Stimulated activated CD8-positive, alpha-beta memory T cell treated with anti-CD3 and anti-CD28 coated beads, Interleukin-2, amount 100 ng/mL, for 1 hour (primary cell): ENCODE data around the gene RELA.
A peak's percentile ranks its signal among the peaks of the same experiment; 100 is the strongest.
"Not testable (repeated sequence)": the region's sequence is repeated elsewhere in the genome, so short reads cannot be mapped to it uniquely, and the experiment has no call there.

Source experiments
- DNase-seq, 2 donors: peaks; one replicate each; pipeline ENCODE4 v3.0.0-alpha.2; 2020; ENCODE audit warnings: low read depth in 2 of 2

The RELA gene

DNA sequence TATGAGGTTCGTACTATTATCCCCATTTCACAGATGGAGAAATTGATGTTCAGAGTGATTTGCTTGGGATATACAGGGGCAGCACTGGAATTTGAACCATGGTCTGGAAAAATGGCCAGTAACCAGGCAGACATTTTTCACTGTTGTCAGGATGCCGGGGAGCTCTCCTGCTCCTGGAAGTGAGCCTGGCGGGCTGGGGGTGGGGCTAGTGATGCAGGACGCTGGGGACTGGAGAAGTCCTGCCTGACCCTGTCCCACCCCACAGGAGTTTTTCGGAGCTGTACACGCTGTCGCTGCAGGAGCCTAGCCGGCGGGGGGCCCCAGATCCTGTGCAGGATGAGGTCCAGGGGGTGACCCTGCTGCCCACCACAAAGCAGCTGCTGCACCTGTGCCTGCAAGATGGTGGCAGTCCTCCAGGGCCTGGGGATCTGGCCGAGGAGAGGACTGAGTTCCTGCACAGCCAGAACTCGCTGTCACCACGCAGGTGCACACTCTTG lies 13.7 kb downstream of the RELA start:
- no peak for DNase-seq

DNA sequence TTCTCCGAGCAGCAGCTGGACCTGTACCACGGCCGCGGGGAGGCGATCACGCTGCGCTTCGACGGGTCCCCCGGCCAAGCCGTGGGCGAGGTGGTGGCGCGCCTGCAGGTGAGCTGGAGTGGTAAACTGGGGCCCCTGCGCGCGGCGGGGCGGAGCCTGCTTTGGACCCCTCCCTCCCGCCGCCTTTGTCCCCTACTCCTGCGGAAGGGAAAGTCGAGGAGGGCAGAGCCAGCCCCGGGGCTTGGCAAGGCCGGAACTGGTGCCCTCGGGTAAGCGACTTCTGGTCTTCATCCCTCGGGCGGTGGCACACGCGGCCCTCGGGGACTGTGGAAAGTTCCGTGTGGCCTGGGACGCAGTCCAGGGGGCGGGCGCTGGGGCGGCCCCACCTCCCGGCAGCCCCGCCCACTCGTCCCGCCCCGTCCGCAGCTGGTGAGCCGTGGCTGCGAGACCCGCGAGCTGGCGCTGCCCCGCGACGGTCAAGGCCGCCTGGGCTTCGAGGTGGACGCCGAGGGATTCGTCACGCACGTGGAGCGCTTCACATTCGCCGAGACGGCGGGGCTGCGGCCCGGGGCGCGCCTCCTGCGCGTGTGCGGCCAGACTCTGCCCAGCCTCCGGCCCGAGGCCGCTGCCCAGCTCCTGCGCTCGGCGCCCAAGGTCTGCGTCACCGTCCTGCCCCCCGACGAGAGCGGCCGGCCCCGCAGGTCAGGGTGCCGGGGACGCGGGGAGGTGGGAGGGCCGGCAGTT lies 15.6 kb downstream of the RELA start:
- no peak for DNase-seq

GRCh38 chr11:65646288-65646957 lies 16.3 kb downstream of the RELA start:
- DNase-seq, result no peak

GRCh38 chr11:65645710-65646109 lies 17.0 kb downstream of the RELA start:
- DNase-seq, result no peak

DNA sequence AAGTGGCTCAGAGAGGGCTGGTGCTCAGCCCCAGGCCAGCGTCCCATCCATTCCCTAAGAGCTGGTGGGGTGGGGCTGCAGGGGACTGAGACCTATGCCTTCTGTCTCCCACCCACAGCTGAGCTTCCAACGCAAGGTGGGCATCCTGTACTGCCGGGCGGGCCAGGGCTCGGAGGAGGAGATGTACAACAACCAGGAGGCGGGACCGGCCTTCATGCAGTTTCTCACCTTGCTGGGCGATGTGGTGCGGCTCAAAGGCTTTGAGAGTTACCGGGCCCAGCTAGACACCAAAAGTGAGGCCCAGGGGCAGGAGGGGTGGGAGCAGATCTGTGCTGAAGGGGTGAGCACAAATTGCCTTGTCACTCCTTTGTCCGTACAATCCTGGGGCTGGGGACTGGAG lies 17.9 kb downstream of the RELA start:
- no peak for DNase-seq

DNA sequence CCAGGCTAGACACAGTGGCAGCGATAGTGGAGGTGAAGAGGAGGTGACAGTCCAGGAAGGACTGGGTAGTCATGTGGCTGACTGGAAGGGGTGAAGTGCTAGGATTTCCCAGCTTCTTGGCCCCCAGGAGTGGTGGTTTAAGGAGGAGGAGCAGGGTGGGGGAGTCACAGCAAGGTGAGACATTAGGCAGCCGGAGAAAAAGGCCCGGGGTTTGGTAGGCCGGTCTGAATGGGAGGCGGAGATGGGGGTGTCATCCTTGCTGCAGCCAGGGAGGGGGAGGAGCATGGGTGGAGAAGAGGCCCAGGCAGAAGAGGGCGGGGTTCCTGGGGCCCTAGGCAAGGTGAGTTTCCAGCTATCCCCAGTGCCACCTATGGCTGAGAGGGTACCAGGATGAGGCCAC lies 18.7 kb downstream of the RELA start:
- DNase-seq, result no peak

- no peak for DNase-seq
Measured at GRCh38 chr11:65642014-65642671, 20.6 kb downstream of the RELA start.

- no peak for DNase-seq
Measured at GRCh38 chr11:65641297-65642013, 21.3 kb downstream of the RELA start.

GRCh38 chr11:65640483-65641296 lies 22.0 kb downstream of the RELA start:
- no peak for DNase-seq

DNA sequence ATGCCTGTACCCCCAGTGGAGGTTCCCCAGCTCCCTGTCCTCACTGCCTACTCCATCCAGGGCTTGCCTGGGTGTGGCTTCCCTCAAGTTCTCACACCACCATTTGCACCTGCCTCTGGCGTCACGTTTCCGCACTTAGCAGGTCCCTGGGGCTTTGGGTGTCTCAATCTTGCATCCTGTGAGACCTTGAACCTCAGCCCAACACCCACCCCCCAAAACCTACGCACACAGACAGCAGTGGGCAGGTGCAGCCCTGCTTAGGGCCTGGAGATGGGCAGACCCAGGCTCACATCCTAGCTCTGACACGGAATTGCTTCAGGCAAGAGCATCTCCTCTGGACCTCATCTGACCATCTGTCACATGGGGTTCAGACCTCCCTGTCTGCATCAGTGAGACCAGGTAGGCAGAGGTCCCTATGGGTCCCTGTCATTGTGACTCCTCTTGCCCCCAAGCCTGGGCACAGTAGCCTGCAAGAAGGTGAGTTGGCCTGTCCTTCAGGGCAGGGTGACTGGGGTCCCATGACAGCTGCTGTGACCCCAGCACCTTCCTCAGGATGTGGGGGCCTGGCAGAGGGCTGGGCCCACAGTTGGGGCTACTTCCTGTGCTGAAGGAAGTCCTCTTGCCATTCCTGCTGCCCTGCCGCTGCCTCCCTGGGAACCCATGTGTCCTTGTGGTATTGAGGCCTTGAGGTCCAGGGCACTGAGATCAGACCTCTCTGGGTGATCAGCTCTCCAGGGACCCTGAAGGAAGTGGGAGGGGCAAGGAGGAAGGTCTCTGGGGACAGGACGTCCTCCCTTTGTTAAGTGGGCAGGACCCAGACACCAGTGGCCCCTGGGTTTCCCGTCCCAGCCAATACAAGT lies 22.9 kb downstream of the RELA start:
- peak; percentile 47 to 49 for DNase-seq

DNA sequence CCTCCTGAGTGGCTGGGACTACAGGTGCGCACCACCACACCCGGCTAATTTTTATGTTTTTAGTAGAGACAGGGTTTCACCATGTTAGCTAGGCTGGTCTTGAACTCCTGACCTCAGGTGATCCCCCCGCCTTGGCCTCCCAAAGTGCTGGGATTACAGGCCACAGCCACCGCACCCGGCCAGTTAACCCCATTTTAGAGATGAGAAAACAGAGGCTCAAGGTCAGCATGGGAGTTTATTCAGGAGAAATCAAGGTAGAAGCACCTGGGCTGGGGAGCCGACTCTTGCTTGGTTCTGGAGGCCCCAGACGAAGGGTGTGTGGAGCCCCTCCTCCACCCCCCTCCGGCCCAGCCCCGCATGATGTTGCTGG lies 23.5 kb downstream of the RELA start:
- DNase-seq, result not testable (repeated sequence)

DNA sequence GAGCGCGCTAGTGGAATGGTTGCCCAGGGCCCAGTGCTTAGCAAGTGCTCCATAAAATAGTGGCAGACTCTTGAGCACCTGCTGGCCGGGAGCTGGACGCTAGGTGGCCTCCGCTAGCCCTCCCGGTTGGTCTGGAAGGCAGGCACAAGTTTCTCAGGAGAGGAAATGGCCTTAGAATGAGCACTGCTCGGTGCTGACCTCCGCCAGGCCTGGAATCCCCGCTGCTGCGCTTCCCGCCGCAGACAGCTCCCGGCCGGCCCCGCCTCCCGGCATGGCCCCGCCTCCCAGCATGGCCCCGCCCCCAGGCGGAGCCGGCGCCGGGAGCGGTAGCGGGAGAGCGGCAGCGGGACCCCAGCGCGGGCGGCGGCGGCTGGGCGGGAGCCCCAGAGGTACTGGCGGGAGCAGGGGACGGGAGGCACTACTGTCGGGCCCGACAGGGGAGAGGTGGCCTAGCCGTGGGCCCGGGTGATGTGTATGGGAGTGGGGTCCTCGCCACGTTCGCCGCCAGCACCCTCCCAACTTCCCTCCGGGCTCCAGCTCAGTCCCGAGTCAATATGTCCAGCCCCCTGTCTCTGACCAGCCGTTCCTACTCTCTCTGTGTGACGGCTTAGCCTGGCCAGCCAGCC lies 24.8 kb downstream of the RELA start, which contains the start of gene SIPA1:
Gene SIPA1 (plus strand): TSS at position 308 of the 626 bp plus-strand sequence. CDS start 2,821 bp downstream, outside the sequence.
- peak; percentile 37 to 57 for DNase-seq

- DNase-seq, result no peak
Measured at GRCh38 chr11:65637032-65637557, 25.6 kb downstream of the RELA start.

GRCh38 chr11:65636108-65637031 lies 26.3 kb downstream of the RELA start:
- DNase-seq, result no peak

- no peak for DNase-seq
Measured at GRCh38 chr11:65634905-65635731, 27.6 kb downstream of the RELA start.

GRCh38 chr11:65634440-65634839 lies 28.3 kb downstream of the RELA start:
- DNase-seq, result no peak

GRCh38 chr11:65634109-65634436 lies 28.6 kb downstream of the RELA start:
- DNase-seq, result no peak
